K562 (cell line): ENCODE results near the gene RNF141. TPM values are rescaled to one million over a fixed set of nuclear protein-coding genes. Genes with fewer than 3 reads are reported as not detected.

Experiments
- ATAC-seq: fragments of 200-7000 bp; cut with Tn5 transposase; 3 replicates; pipeline ENCODE4 v1.9.1; 2020; ENCODE audit warnings: moderate library complexity
- BruUV-seq: library from RNA; stranded (reverse); fragments of 400-500 nt; replicated peaks from 2 replicates; lab custom pipeline; 2021; lab: Mats Ljungman, UMichigan
- CTCF ChIA-PET: fragments of 300-600 bp; formaldehyde crosslinking; extraction: SDS; loops from one replicate; lab custom pipeline; 2021; ENCODE audit warnings: low intra/inter-chr PET ratio; lab: Yijun Ruan, JAX
- POLR2A ChIA-PET: fragments of 300-600, 350-650 bp; sonication (Branson Sonifier 250); formaldehyde crosslinking; extraction: SDS; loops from one replicate; lab custom pipeline; 2021; ENCODE audit warnings: antibody characterized with exemption, inconsistent platforms; lab: Yijun Ruan, JAX
- DNase-seq, 4 experiments: peaks; one replicate each; pipeline versions ENCODE4 v3.0.0 to v3.0.0-alpha.2; 2011 to 2018; ENCODE audit warnings: low spot score in 3 of 4, mixed read lengths in 3 of 4; ENCODE audit errors: extremely low read depth in 1 of 4
- FAIRE-seq: peaks from 2 replicates; lab custom pipeline; 2011; peaks lifted over from hg19 to GRCh38; lab: Jason Lieb, UNC
- H2AFZ ChIP-seq: 2 replicates; pipeline ENCODE4 v1.6.0; 2011; ENCODE audit warnings: low read depth, low read length, control low read depth, inconsistent platforms
- H3K27ac ChIP-seq: fragments of 200-600 bp; 3 replicates; pipeline ENCODE4 v1.8.0; 2011; ENCODE audit warnings: low read depth, mild to moderate bottlenecking, control low read depth, inconsistent platforms, low read length, moderate library complexity, mixed read lengths; ENCODE audit errors: extremely low read depth
- H3K27me3 ChIP-seq, 2 experiments: fragments of 300-600 bp in 1 of 2; 2 replicates in 1 of 2; 3 replicates in 1 of 2; pipeline versions ENCODE4 v1.6.0 to v1.8.0; 2011; ENCODE audit warnings: inconsistent platforms in 2 of 2, low read length in 2 of 2, mild to moderate bottlenecking in 1 of 2, mixed read lengths in 1 of 2, moderate library complexity in 1 of 2; ENCODE audit not compliant: control insufficient read depth in 2 of 2, insufficient read depth in 2 of 2
- H3K36me3 ChIP-seq: fragments of 300-600 bp; 3 replicates; pipeline ENCODE4 v1.8.0; 2011; ENCODE audit warnings: mild to moderate bottlenecking, low read length, inconsistent platforms; ENCODE audit not compliant: control insufficient read depth, insufficient read depth
- H3K4me1 ChIP-seq, 2 experiments: fragments of 200-600 bp in 1 of 2; replicated peaks in 1 of 2; 2 replicates in 1 of 2; 3 replicates in 1 of 2; pipeline versions ENCODE4 v1.5.1 to v1.8.0; 2011; ENCODE audit warnings: inconsistent platforms in 2 of 2, low read length in 2 of 2, mild to moderate bottlenecking in 1 of 2, mixed read lengths in 1 of 2, moderate library complexity in 1 of 2; ENCODE audit not compliant: control insufficient read depth in 2 of 2, insufficient read depth in 2 of 2
- H3K4me2 ChIP-seq: 2 replicates; pipeline ENCODE4 v1.6.1; 2011; ENCODE audit warnings: low read length, control low read depth, inconsistent platforms, mixed read lengths; ENCODE audit not compliant: insufficient read depth
- H3K4me3 ChIP-seq: fragments of 200-600 bp; sonication (generic), shearing (Covaris generic); 2 replicates; pipeline ENCODE4 v1.5.1; 2016; ENCODE audit warnings: control low read depth, inconsistent platforms
- H3K79me2 ChIP-seq: fragments of 200-600 bp; 3 replicates; pipeline ENCODE4 v1.8.0; 2011; ENCODE audit warnings: low read length, inconsistent platforms; ENCODE audit not compliant: control insufficient read depth, insufficient read depth
- H3K9ac ChIP-seq, 2 experiments: 2 replicates each; pipeline versions ENCODE4 v1.6.0 to v1.6.1; 2011; ENCODE audit warnings: low read depth in 2 of 2, low read length in 2 of 2, control low read depth in 1 of 2, inconsistent platforms in 1 of 2, mild to moderate bottlenecking in 1 of 2, mixed read lengths in 1 of 2; ENCODE audit not compliant: insufficient read depth in 1 of 2
- H3K9me1 ChIP-seq: one replicate; pipeline ENCODE4 v1.6.0; 2011; ENCODE audit warnings: inconsistent platforms, mild to moderate bottlenecking, low read length, moderate library complexity; ENCODE audit not compliant: control insufficient read depth, insufficient read depth
- H3K9me3 ChIP-seq: replicated peaks from 2 replicates; pipeline ENCODE4 v1.5.1; 2011; ENCODE audit warnings: low read depth, low read length, inconsistent platforms; ENCODE audit not compliant: control insufficient read depth, insufficient read depth
- H4K20me1 ChIP-seq: replicated peaks from 2 replicates; pipeline ENCODE4 v1.6.1; 2011; ENCODE audit warnings: low read length, inconsistent platforms, mixed read lengths; ENCODE audit not compliant: control insufficient read depth, insufficient read depth
- ELK1 ChIP-seq: sonication (generic); formaldehyde crosslinking; IDR thresholded peaks from 2 replicates; pipeline ENCODE4 v1.8.1; 2022; ENCODE audit warnings: missing genetic modification reagents
- EZH2 ChIP-seq: IDR thresholded peaks from 2 replicates; pipeline ENCODE4 v1.6.1; 2012; ENCODE audit warnings: low read depth, mild to moderate bottlenecking, inconsistent platforms, low read length, borderline replicate concordance
- HMG20A ChIP-seq: fragments of 450-650 bp; formaldehyde crosslinking; conservative IDR thresholded peaks from 2 replicates; pipeline ENCODE4 v1.4.0; 2020; ENCODE audit warnings: mild to moderate bottlenecking, mixed read lengths
- MBD1 ChIP-seq: fragments of 250-450 bp; sonication (Bioruptor Pico); IDR thresholded peaks from 2 replicates; pipeline ENCODE4 v1.8.0; 2022; ENCODE audit warnings: inconsistent platforms
- MCM2 ChIP-seq: fragments of 450-650 bp; IDR thresholded peaks from 2 replicates; pipeline ENCODE4 v1.6.1; 2017; ENCODE audit warnings: low read depth, mild to moderate bottlenecking
- MXD1 ChIP-seq: fragments of 250-450 bp; sonication (Bioruptor Pico); IDR thresholded peaks from 2 replicates; pipeline ENCODE4 v1.8.0; 2021; ENCODE audit warnings: borderline replicate concordance, mild to moderate bottlenecking, moderate library complexity; ENCODE audit not compliant: poor library complexity, severe bottlenecking
- NR2C2 ChIP-seq, 2 experiments: fragments of 200-800 bp in 1 of 2; sonication (Bioruptor generic) in 1 of 2; sonication (generic) in 1 of 2; formaldehyde crosslinking in 1 of 2; IDR thresholded peaks; 2 replicates each; pipeline versions ENCODE4 v1.6.1 to v1.8.0; 2016 to 2022; ENCODE audit warnings: mild to moderate bottlenecking in 1 of 2, missing compliant biosample characterization in 1 of 2, missing genetic modification characterization in 1 of 2, missing genetic modification reagents in 1 of 2
- POU5F1 ChIP-seq: fragments of 150-350 bp; IDR thresholded peaks from 2 replicates; pipeline ENCODE4 v1.6.1; 2014; ENCODE audit warnings: borderline replicate concordance, low read length, low read depth, mild to moderate bottlenecking; ENCODE audit not compliant: partially characterized antibody
- RUNX1 ChIP-seq: sonication (generic); IDR thresholded peaks from 2 replicates; pipeline ENCODE4 v1.6.1; 2016; ENCODE audit warnings: antibody characterized with exemption, low read depth
- SMAD4 ChIP-seq: fragments of 250-450 bp; sonication (Bioruptor Pico); conservative IDR thresholded peaks from 2 replicates; pipeline ENCODE4 v1.8.0; 2021; ENCODE audit warnings: inconsistent platforms, mild to moderate bottlenecking, moderate library complexity
- ZFP91 ChIP-seq: sonication (generic); formaldehyde crosslinking; IDR thresholded peaks from 2 replicates; pipeline ENCODE4 v1.8.0; 2022; ENCODE audit warnings: mild to moderate bottlenecking, missing genetic modification reagents
- ZNF134 ChIP-seq: fragments of 250-450 bp; sonication (Bioruptor Pico); conservative IDR thresholded peaks from 2 replicates; pipeline ENCODE4 v1.4.0; 2020
- WGBS: fragments of 100-300 bp; shearing (Covaris generic); methylation state at CpG from one replicate; pipeline ENCODE4 v1.1.6; 2016; ENCODE audit warnings: low coverage, mixed read lengths; ENCODE audit not compliant: insufficient coverage; ENCODE audit errors: missing lambda C conversion rate; 5-methylcytosine and 5-hydroxymethylcytosine counted together
- in situ Hi-C: fragments of 300-500 bp; cut with MboI; formaldehyde crosslinking; loops from 4 replicates; pipeline ENCODE4 v1.15.0; 2018; ENCODE audit warnings: inconsistent platforms, mixed read lengths
- intact Hi-C: fragments of 100-400 bp; cut with micrococcal nuclease; formaldehyde crosslinking; loops from 2 replicates; pipeline ENCODE4 v1.14.2; 2022
- polyA plus RNA-seq, 8 experiments: library from polyadenylated mRNA; depleted of rRNA in 4 of 8; stranded (reverse) in 5 of 8; unstranded in 3 of 8; fragments of >200 nt; fragmentation: Nextera tagmentation in 2 of 8; fragmentation: Illumina TruSeq in 1 of 8; extraction: Ambion mirVana in 2 of 8; extraction: Trizol in 1 of 8; gene quantifications; 2 replicates each; pipeline versions ENCODE4 v1.2.1 to v1.2.3, GENCODE V29; 2011 to 2014; ENCODE audit warnings: inconsistent platforms in 1 of 8, missing spikeins in 1 of 8
- total RNA-seq, 7 experiments: library from RNA; depleted of rRNA in 6 of 7; stranded (reverse); fragments of >200 nt in 6 of 7; fragmentation: Illumina TruSeq in 2 of 7; extraction: Trizol in 2 of 7; gene quantifications; 2 replicates each; pipeline versions ENCODE4 v1.2.1 to v1.2.3, GENCODE V29; 2011 to 2021; ENCODE audit warnings: low replicate concordance in 1 of 7

The RNF141 gene
- total and polyA plus RNA-seq, 9 of the 15 experiments (the other 6 are each of a cell fraction or from before 2014, with no cell fraction given): 9.7 to 51.9 (median 18.9) TPM

DNA sequence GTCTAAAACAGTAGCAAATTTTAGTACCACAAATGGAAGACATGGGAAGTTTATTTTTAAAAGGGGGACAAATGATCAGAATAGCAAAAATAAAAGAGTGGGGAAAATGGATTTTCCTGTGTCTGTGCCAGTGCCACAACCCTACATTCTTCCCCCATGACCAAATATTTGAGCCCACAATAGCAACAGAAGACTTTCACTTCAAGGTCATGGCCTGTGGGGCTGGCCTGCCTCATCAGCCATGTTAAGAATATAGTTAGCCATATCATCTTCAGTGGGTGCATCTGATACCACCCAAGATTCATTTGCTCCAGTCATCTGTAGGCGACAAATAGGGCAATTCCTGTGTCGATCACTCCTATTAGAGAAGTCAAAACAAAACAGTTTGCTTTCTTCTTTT, 26.3 kb downstream of the RNF141 start:
- Histone ChIP-seq H3K4me1 (no peaks in the 10 kb centered on the region), H3K4me3 (no peak overlapping the region), H2AFZ (no peak overlapping the region), H3K36me3 (peaks cover 36% of the 10 kb centered on the region; the same call in 2 of the 3 replicates), H3K79me2 (no peaks in the 10 kb centered on the region), H3K9me3 (no peaks in the 10 kb centered on the region), H3K27me3 (no peaks in the 10 kb centered on the region), H3K4me2 (no peak overlapping the region), H3K9ac (no peak overlapping the region), H3K27ac (no peak overlapping the region), H3K9me1 (no peaks in the 10 kb centered on the region), H4K20me1 (no peaks in the 10 kb centered on the region)
- no TSS peak for BruUV-seq
- intact Hi-C loops: loop anchor here (2.0 to 5.0 kb wide), 2 partner anchors 140 to 223 kb away; no protein-coding TSS in a partner anchor
- FAIRE-seq: no peak
- CTCF ChIA-PET: interaction anchor here (0.5 to 3.0 kb wide), 4 partner anchors 139 to 428 kb away, joined by 3 to 13 read pairs (median 8); no protein-coding TSS in a partner anchor
- TF ChIP-seq MCM2 (no peak), POU5F1 (no peak), RUNX1 (no peak), ZNF134 (no peak), SMAD4 (CRISPR knock-in tag) (no peak), ZFP91 (no peak), MBD1 (CRISPR knock-in tag) (no peak), HMG20A (CRISPR knock-in tag) (no peak), ELK1 (CRISPR knock-in tag) (no peak), NR2C2 (CRISPR knock-in tag; IDR thresholded peaks at IDR 0.05) (no peak), NR2C2 (tag; IDR thresholded peaks at IDR 0.05) (no peak), MXD1 (CRISPR knock-in tag) (no peak), EZH2 (no peak)
- ATAC-seq: no peak
- 84% methylated on average over 2 of the region's 2 CpGs for WGBS
- no peak for DNase-seq
- in situ Hi-C loops: loop anchor here (25.0 kb wide), 1 partner anchor 223 kb away; no protein-coding TSS in a partner anchor
- POLR2A ChIA-PET: interaction anchor here (1.7 kb wide), 1 partner anchor 9 kb away, joined by 5 read pairs; no protein-coding TSS in a partner anchor
